Hippocampal formation (tissue), 2 donors: ENCODE measurements around the gene PEX14.
"Not testable (repeated sequence)": the region's sequence is repeated elsewhere in the genome, so short reads cannot be mapped to it uniquely, and the experiment has no call there.

ENCODE experiments used
- DNase-seq, 2 donors: peaks; one replicate each; lab custom pipeline; 2025; lab: John Stamatoyannopoulos, UW

Gene PEX14

DNA sequence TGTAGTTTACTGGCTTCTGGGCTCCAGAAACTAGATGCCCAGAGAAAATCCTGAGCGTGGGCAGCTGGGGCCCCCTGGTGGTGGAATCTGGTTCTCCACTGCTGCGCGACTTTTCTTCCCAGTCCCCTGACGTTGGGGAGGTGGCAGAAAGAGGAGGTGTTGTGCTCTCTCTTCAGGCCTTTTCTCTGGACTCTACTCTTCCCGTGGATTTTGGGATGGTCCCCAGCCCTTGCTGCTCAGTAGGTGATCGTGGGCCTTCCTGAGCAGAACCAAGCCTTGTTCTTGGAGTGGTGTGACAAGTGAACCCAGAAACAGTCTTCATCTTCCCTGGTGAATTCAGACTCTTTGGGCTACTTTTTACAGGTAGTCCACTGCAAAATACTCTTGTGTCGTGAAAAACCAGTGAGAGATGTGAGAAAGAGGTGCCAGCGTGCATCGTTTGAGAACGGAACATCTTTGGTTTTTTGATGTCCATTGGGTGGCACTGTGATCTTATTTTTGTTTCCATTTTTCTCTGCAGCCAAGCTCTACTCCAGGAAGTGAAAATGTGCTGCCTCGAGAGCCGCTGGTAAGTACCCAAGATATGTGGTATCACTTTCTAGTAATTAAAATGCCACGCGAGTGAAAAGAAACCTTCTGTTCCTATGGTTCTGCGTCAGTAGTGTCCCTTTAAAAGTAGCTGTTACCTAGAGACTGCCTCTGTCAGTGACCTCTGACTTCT, 20.2 kb downstream of the PEX14 start:
- peak; percentile 69 to 72 for DNase-seq

DNA sequence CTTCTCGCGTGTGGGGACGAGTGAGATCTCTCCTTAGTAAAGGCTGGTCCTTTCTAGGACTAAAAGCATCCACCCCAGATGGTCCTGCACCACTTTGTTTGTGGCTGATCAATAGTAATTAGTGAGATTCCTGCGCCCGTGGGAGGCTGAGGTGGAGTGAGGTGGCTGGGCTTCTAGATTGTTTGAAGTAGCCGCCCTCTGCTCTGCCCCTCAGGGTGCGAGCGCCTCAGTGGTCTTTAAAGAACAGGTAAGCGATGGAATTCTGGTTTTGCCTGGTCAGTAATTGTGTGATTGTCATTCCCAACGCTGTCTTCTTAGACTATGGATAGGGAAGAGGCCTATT, 20.7 kb downstream of the PEX14 start:
- DNase-seq = no peak

DNA sequence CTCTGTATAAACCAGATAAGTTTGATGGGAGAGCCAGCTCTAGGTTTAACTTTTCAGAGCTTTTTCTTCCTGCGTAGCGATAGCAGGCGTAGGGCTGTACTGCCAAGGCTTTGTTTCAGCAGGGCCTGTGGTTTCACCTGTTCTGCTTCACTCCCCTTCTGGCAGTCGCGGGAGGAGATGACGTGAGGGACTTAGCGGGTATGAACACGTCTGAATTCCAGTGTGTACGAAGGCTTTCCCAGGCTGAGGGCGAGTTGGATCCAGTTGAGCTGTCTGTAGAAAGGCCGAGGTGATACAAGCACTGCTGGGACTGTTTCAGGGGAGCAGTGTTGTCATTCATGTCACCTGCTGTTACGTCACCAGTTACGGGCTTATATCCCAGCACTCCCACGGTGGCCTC, 21.2 kb downstream of the PEX14 start:
- DNase-seq = no peak

DNA sequence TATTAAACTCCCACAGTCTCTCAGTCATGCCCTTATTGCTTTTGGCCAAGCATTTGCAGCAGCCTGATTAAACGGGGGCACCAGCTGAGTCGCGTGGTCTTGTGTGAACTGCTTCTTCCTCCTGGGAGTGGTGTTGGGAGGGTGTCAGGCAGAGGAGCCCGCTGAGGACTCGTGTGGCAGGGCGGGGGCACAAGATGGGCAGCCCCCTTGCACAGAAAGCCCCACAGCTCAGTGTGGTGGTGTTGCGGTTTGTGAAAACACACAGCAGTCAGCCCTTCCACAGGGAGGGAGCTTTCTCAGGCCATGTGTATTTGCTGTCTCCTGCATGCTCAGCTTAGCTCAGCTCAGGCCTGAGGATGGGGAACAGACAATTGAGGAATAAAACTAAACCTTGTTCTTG, 22.4 kb downstream of the PEX14 start:
- no peak for DNase-seq

GRCh38 chr1:10498231-10498630, 23.5 kb downstream of the PEX14 start:
- DNase-seq = no peak

DNA sequence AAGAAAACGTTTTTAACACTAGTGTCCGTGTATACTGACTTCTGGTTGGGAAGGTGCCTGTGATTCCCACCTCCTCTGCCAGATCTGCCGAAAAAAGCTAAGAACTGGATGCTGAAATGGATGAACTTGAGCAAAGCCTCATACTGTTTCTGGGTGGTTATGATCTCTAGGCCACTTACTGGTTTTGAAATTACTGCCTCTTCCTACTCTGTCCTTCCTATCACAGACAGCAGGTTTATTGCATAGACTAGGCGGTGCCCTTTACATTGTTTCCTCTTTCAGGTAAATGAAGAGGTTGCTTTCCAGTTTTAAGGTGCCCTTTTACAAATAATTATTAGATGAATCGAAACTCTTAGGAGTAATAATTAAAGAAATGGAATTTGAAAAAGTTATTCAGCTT, 27.5 kb downstream of the PEX14 start:
- no peak for DNase-seq

- DNase-seq = no peak
These were observed 29.5 kb downstream of the PEX14 start for GRCh38 chr1:10504249-10504648.

DNA sequence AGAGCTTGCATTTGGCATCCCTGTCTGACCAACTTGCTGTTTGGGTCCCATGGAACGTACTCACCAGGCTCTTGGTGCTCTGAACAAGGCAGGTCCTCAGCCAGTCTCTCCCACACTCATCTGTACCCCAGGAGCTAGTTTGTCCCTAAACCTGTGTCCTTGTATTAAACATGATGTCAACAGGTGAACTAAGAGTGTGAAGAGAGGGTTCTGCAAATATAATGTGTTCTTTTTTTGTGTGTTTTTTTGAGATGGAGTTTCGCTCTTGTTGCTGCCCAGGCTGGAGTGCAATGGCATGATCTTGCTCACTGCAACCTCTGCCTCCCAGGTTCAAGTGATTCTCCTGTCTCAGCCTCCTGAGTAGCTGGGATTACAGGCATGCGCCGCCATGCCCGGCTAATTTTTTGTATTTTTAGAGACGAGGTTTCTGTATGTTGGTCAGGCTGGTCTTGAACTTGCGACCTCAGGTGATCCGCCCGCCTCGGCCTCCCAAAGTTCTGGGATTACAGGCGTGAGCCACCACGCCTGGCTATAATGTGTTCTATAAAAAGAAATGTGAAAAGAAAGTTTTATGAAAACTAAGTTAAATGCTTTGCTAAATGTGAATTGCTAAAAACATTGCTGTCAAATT, 31.4 kb downstream of the PEX14 start:
- DNase-seq = not testable (repeated sequence)

DNA sequence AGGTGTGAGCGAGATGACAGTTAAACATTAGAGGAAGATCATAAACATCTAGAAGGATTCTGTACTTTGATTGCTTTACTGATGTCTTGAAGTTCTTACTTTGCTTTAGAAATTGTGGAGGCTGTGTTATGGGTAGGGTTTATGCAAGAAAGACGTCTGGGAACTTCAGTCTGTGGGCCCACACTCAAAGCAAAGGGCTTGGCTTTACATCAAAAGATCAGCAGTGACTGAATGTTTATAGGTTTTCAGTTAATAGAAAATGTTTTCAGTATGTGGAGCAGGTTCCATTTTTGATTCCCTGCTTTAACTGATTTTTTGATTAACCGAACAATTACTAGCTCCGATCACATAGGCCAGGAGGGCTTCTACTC, 31.9 kb downstream of the PEX14 start:
- DNase-seq = no peak

GRCh38 chr1:10507111-10507879, 32.5 kb downstream of the PEX14 start:
- DNase-seq = peak; percentile 8 to 53

DNA sequence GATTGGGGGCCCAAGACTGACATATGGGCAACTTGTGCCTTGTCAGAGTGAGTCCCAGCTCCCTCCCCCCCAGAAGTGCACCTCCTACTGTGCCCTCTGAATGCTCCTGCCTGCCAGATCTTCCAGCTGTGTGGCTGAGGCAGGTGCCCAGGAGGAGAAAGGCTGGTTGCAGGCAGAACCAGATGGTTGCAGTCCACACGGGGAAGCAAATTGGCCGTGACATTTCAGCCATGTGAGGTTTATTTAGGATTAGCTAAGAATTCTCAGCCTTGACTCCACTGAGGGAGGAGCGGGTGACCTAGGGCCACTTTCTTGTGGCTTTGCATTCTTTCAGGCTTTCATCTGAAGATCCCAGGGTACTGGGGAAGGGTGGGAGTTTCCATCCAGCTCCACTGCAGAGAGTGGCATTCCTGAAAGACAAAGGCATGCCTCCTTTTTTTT, 33.8 kb downstream of the PEX14 start:
- DNase-seq = no peak

GRCh38 chr1:10509809-10510509, 35.2 kb downstream of the PEX14 start:
- DNase-seq = no peak

DNA sequence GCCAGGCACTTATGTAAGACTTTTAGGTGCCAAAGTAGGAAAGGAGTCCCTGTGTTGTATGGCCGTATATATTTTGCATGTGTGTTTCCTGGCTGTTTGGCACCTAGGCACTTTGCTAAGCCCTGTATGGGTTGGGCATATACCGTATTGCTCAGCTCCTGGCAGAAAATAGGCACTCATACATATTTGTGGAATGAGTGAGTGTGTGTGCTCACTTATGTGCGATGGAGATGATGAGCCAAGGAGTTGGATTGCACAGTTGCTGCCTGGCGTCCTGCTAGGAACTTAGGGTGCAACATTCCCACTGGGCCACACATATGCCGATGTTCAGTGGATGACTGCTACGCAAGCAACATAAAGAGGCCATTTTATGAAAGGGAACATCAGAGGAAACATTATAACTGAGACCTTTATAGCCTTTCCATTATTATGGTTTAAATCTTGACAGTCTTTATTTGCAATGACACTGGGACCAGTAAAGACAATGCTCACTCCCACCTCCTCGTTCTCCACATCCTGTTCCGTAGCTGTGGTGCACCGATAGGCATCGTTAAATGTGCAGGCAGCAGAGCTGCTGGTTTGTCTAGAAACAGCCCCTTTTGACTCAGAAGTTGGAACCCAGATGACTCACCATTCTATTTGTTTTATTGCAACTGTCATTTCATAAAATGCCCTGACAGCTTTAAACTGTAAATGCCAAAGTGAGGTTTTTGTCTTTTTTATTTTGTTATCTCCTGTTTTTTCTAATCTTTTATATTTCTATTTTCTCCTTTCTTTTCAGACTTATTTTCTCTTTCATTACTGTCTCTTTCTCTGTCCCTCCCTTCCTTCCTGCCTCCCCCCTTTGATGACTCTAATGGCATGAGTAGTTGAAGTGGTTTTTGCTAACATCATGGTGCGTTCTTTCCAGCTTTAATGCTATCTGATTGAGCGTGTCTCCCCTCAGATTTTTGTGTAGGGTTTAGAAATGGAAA, 36.1 kb downstream of the PEX14 start:
- no peak for DNase-seq

DNA sequence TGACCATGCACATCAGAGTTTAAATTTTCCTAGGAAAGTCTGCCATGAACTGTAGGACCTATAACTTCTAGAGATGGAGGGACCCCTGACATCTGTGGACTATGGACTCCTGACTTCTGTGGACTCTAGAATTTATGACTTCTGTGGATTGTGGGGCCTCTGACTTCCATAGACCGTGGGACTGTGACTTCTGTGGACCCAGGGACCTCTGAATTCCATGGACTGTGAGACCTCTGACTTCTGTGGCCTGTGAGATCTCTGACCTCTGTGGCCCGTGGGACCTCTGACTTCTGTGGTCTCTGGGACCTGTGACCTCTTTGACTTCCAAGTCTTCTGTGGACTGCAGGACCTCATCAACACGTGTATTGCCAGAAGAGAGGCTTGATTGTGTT, 36.7 kb downstream of the PEX14 start:
- no peak for DNase-seq

DNA sequence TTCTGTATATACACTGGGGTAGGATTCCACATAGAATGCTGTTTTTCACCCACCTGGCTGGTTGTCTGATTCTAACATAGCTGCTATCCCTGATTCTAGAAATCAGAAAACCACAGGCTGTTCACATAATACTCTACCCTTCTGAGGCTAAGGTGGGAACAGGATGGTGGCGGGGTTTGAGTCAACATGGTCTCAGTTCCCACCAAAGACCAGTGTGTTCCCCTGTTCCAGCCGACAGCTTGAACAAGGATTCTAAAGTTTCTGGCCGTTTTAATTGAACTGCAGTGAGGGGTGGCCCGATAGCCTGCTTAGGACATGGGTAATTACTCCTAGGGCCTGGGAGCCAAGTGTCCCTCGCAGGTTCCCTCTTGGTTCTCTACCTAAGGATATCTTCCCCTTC, 38.4 kb downstream of the PEX14 start:
- DNase-seq = no peak

- no peak for DNase-seq
These were observed 39.9 kb downstream of the PEX14 start for GRCh38 chr1:10514490-10515235.

GRCh38 chr1:10515301-10515975, 40.7 kb downstream of the PEX14 start:
- no peak for DNase-seq

- DNase-seq = no peak
These were observed 41.4 kb downstream of the PEX14 start for GRCh38 chr1:10515976-10516750.
